DOHH2 (cell line): ENCODE results near the gene METRN.

Experiments
- H3F3A ChIP-seq: fragments of 200-600 bp; sonication (generic), shearing (Covaris generic); 2 replicates; pipeline ENCODE4 v1.6.0; 2016; ENCODE audit warnings: antibody characterized with exemption, mild to moderate bottlenecking; ENCODE audit not compliant: control insufficient read depth, insufficient read depth
- H3K27ac ChIP-seq: fragments of 200-600 bp; sonication (generic); 2 replicates; pipeline ENCODE4 v1.5.1; 2014; ENCODE audit warnings: low read depth, mild to moderate bottlenecking, low read length, moderate library complexity
- H3K27me3 ChIP-seq: fragments of 200-600 bp; sonication (generic); 2 replicates; pipeline ENCODE4 v1.6.1; 2014; ENCODE audit warnings: mild to moderate bottlenecking, low read length, mixed read lengths; ENCODE audit not compliant: control insufficient read depth
- H3K36me3 ChIP-seq: fragments of 200-600 bp; sonication (generic); 2 replicates; pipeline ENCODE4 v1.6.1; 2014; ENCODE audit warnings: mild to moderate bottlenecking, low read length, moderate library complexity, mixed read lengths; ENCODE audit not compliant: control insufficient read depth
- H3K4me1 ChIP-seq: fragments of 200-600 bp; sonication (generic); 2 replicates; pipeline ENCODE4 v1.6.1; 2014; ENCODE audit warnings: mild to moderate bottlenecking, low read length, mixed read lengths; ENCODE audit not compliant: control insufficient read depth
- H3K4me2 ChIP-seq: fragments of 200-600 bp; sonication (generic); 2 replicates; pipeline ENCODE4 v1.6.0; 2014; ENCODE audit warnings: mild to moderate bottlenecking, low read length, moderate library complexity
- H3K4me3 ChIP-seq: fragments of 200-600 bp; sonication (generic); 2 replicates; pipeline ENCODE4 v1.5.1; 2014; ENCODE audit warnings: mild to moderate bottlenecking, low read length, mixed read lengths
- H3K79me2 ChIP-seq: fragments of 200-600 bp; sonication (generic); 2 replicates; pipeline ENCODE4 v1.6.1; 2014; ENCODE audit warnings: mild to moderate bottlenecking, low read length, mixed read lengths; ENCODE audit not compliant: control insufficient read depth
- H3K9me2 ChIP-seq: fragments of 200-600 bp; sonication (generic); replicated peaks from 2 replicates; pipeline ENCODE4 v1.6.1; 2014; ENCODE audit warnings: mild to moderate bottlenecking, low read length, mixed read lengths; ENCODE audit not compliant: control insufficient read depth
- H3K9me3 ChIP-seq: fragments of 200-600 bp; sonication (generic); 2 replicates; pipeline ENCODE4 v1.6.1; 2014; ENCODE audit warnings: antibody characterized with exemption, low read length, mixed read lengths; ENCODE audit not compliant: control insufficient read depth, insufficient read depth
- H4K20me1 ChIP-seq: fragments of 200-600 bp; sonication (generic); 2 replicates; pipeline ENCODE4 v1.6.0; 2014; ENCODE audit warnings: low read depth, mild to moderate bottlenecking, antibody characterized with exemption, low read length, moderate library complexity; ENCODE audit not compliant: control insufficient read depth, insufficient read depth
- EZH2phosphoT487 ChIP-seq: fragments of 200-600 bp; sonication (generic); IDR thresholded peaks from 2 replicates; pipeline ENCODE4 v1.6.1; 2017; ENCODE audit warnings: borderline replicate concordance, mild to moderate bottlenecking, antibody characterized with exemption, low read length, moderate library complexity, mixed read lengths
- TF ChIP-seq, protein P1 (sequence below): fragments of 200-600 bp; sonication (generic); IDR thresholded peaks from one replicate; pipeline ENCODE4 v1.5.1; 2014; ENCODE audit warnings: antibody characterized with exemption, mild to moderate bottlenecking, low read depth, low read length; ENCODE audit not compliant: poor library complexity, severe bottlenecking

The METRN gene

DNA sequence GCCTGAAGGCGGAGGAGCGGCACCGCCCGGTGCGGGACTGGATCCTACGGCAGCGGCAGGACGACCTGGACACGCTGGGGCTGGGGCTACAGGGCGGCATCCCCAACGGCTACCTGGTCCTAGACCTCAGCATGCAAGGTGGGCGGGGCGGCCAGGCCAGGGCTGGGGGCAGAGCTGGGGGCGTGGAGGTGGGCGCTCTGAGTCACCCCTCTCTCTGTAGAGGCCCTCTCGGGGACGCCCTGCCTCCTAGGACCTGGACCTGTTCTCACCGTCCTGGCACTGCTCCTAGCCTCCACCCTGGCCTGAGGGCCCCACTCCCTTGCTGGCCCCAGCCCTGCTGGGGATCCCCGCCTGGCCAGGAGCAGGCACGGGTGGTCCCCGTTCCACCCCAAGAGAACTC lies 53.5 kb downstream of the METRN start:
- no peaks in the 10 kb centered on the region for H3K4me1 ChIP-seq
- H3F3A ChIP-seq: no peaks in the 10 kb centered on the region
- H3K36me3 ChIP-seq: no peaks in the 10 kb centered on the region
- TF ChIP-seq, protein P1, sequence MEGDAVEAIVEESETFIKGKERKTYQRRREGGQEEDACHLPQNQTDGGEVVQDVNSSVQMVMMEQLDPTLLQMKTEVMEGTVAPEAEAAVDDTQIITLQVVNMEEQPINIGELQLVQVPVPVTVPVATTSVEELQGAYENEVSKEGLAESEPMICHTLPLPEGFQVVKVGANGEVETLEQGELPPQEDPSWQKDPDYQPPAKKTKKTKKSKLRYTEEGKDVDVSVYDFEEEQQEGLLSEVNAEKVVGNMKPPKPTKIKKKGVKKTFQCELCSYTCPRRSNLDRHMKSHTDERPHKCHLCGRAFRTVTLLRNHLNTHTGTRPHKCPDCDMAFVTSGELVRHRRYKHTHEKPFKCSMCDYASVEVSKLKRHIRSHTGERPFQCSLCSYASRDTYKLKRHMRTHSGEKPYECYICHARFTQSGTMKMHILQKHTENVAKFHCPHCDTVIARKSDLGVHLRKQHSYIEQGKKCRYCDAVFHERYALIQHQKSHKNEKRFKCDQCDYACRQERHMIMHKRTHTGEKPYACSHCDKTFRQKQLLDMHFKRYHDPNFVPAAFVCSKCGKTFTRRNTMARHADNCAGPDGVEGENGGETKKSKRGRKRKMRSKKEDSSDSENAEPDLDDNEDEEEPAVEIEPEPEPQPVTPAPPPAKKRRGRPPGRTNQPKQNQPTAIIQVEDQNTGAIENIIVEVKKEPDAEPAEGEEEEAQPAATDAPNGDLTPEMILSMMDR: no peak
- no peak for TF ChIP-seq EZH2phosphoT487
- no peak overlapping the region for H3K4me2 ChIP-seq
- H3K27ac ChIP-seq: no peak overlapping the region
- H3K4me3 ChIP-seq: no peak overlapping the region
- H3K79me2 ChIP-seq: no peaks in the 10 kb centered on the region
- H3K27me3 ChIP-seq: no peaks in the 10 kb centered on the region
- H3K9me3 ChIP-seq: no peaks in the 10 kb centered on the region
- H4K20me1 ChIP-seq: no peaks in the 10 kb centered on the region
- no peaks in the 10 kb centered on the region for H3K9me2 ChIP-seq
